HL-60/S4 (cell line): ENCODE data around the gene STMP1.

Experiments used
- in situ Hi-C: fragments of 300-500 bp; cut with MboI; formaldehyde crosslinking; loops from 2 replicates; pipeline ENCODE4 v1.14.3; 2022; ENCODE audit warnings: low sequenced_read_pairs

The STMP1 gene

DNA sequence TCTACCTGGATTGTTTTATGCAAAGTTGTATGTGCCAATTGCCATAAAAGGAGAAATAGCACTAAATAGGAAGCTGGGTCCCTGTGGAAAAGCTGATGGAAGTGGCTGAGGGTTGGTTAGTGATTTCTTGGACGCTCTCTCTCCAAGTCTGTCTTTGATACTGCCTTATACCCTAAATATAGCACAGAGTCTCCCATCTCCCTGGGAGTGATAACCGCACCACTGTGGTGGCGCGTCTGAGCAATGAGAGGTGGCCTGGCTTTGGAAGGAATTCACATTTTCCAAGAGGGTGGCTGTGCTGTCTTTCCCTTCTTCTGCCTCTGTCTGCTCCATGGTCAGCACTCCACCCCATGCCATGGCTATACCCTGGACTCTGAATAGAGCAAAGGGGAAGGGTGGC, 31.2 kb downstream of the STMP1 start:
- in situ Hi-C loops = no loop called here

DNA sequence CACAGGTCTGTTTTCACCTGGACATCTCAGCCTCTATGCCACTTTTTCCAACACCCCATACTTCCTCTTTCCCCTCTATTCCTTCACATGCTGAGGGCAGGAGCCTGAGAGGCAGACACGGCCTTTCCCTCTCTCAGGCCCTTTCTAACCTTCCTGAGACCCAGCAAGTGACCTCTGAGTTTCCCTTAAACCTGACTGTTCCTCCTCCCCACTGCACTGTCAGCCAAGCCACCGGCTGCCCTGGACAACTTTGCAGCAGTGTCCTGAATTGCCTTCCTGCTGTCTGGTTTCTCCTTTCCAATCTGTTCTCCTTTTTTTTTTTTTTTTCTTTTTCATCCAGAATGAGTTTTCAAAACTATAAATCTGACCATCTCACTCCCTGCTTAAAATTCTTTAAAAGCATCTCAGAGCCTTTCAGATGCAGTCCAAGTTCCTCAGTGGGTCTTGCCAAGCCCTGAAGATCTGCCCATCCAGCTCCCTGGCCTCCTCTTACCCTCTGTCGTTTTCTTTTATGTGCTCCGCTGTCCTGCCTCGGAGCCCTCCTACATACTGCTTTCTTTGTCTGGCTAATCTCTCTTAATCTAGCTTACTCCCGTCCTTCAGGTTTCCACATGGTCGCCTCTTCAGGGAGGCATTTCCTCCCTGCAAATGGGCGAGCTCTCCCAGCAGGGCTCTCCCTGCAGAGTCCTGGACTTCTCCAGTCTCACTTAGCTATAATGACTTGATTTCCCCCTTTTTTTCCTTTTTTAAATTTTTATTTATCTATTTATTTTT, 35.1 kb downstream of the STMP1 start:
- in situ Hi-C loops = no loop called here

DNA sequence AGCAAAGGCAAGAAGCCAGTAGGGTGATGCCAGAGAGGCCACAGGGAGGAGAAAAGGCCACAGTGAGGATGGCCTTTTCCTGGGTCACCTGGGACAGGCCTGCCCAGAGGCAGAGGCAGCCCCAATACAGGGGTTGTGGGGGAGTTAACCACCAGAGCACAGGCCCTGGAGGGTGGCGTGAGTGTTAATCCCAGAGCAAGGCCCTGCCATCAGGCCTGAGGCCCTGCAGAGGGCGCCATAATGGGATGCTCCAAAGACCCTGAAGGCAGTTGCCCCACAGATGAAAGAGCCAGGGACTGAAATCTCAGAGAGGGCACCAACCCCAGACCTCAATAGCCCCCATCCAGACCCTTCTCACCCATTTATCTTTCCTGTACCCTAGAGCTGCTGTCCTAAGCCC, 41.8 kb downstream of the STMP1 start:
- in situ Hi-C loops = no loop called here

DNA sequence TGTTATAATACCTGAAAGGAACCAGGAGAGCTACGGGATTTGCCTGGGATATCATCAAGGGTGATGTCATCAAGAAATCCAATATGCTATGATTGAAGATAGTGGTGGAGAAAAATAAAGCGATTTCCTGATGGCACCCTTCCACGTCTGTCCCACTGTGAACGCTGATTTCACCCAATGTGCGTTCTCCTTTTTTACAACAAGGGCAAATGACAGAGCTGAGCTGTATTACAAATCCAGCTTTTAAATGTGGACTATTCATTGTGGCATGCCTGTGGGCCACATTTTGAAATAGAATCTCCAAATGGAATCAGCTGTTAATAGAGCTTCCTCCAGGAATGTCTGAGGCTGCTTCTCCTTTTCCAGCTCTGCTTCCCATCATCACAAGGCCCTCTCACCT, 42.4 kb downstream of the STMP1 start:
- in situ Hi-C loops = no loop called here

DNA sequence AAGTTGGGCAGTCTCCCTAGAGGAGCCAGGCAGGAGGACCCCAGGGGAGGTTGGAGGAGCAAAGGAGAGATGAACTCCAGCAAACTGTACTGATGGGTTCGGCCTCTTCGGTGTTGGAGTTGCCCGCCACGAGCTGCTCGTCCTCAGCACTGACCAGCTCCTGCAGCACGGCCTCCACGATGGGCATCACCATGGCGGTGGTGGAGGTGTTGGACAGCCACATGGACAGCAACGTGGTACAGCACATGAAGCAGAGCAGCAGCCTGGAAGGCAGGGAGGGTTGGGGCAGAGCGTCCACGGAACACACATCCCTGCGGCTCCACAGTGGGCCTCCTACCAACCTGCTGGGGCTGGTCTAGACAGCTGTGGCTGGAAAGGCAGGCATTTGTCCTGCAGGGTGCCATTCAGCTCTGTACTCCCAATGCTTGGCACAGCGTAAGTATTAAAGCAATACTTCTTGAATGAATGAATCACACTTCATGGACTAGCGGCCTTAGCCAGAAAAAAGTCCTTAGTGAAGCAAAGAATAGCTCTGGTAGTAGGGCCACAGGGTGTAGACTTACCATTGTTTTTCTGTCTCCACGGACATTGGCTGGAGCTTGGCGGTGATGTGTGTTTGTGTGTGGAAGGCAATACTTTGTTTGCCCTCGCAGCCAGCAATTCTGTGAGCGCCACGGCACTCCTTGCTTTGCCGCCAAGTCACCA, 43.9 kb downstream of the STMP1 start:
- in situ Hi-C loops = no loop called here

DNA sequence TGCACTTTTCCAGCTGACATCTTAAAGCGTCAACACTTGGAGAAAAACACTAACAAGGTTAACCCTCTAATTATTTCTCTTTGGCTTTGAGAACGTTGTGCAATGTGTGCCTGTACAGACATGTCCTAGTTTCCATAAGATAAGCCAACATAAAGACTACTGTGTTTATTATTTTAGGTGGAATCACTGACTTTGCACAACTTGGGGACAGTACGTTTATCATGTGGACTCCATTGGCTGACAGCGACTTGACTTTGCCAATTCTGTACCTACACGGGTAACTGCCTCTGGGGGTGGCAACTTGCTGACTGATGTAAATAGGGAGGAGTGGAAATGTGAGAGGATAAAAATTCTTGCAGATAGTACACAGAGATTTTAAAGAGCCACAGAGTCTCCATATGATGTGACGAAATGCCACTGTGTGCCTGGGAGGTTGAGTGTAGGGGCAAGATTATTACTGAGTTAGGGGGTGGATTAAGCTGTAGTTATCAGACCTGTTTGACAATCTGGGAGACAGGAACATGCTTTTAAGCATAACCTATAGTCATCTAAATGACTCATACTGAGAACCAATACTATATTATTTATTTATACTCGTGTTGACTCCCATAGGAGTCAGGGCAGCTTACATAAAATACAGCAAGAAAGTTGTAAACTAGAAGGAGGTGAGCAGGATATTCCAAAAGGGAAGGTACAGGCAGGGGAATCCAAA, 44.7 kb downstream of the STMP1 start:
- in situ Hi-C loops = no loop called here

DNA sequence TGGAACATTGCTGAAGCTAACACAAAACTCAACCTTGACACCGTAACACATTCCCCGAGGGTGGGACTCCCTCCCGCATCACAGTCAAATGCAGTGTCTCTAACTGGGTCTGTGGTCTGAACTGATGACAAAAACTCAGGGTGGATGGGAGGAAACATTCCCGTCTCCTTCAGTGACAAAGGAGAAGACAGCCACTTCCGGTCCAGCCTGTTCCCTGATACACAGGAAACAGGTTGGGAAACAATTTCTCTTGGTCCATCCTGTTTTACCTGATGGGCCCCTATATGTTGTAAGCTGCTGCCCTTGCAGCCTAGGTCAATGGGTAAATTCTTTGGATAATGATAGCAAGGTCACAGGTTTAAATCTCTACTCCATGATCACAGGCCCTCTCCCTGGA, 45.3 kb downstream of the STMP1 start:
- in situ Hi-C loops = no loop called here

DNA sequence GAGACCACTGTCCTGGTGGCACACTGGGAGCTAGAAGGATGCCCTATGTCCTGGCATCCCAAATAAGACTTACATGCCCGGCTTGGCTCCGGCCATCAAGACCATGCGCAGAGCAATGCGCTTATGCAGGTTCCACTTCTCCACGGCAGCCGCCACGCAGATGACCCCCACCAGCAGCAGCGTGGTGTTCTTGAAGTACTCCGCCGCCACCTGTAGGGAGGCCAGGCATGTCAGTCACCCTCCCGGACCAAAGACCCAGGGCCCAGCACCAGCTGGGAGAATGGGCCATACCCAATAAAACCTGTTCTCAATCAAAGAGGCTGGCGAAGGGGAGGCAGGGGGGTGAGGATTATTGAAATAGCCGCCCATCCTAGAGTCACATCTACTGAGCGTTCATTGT, 45.7 kb downstream of the STMP1 start:
- in situ Hi-C loops = no loop called here

DNA sequence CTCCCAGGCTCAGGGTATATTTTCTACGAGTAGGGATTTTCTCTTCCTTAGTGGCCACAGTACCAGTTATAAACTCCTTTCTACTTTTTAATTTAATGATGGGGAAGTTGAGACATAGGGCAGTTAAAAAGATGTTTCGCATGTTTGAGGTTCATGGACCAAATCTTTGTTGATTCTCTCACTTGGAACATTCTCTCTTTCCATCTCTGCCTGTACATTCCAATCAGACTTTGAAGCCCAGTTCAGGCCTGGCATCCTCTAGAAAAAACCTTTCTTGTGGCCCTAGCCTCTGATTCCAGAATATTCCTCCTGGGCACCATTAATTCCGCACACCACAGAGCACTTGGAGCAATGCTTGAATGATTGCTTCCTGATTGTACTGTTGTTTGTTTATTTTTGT, 47.2 kb downstream of the STMP1 start:
- in situ Hi-C loops = no loop called here

DNA sequence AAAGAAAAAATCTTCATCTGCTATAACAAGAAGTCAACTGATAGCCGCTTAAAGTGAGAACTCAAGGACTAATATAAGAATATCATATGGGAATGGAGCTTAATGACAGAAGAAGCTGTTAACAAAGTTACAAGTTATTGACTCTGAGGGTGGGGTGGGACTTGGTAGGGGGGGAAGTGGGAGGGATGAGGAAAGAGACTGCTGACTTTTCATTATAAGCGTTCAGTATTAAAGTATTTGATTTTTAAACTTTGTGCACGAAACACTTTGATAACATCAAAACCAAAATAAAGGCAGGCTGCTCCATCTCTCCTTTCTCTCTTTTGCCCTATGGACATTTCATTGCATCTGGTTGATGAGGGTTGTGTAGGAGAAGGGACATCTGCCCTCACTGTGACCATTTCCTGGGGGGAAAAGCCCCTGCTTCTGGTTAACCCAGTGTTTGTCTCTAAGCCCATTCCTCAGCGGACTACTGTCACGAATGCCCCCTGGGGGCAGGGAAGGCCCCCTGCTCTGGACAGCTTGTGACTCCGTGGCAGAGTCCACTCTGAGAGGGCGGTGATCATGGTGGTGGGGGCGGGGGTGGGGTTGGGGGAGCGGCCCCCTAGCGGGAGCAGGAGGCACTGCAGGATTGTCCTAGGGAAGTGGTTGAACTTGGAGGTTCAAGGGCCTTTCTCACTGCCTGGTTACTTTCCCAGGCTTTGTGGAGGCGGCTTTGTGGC, 48.3 kb downstream of the STMP1 start:
- in situ Hi-C loops = no loop called here

DNA sequence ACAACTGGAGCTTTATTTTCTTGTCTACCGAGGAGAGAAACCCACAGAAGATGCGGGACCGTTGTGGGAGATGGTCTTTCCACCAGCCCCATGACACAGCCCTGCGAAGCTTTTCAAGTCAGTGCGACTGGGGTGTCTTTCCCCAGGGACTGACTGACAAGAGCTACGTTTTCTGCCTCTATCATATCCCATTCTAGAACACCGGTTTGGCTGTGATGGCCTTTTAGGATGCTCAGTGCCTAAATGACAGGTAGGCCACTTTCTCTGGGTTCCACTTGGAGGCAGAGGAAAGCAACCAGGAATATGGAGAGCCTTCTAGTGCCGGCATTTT, 48.8 kb downstream of the STMP1 start:
- in situ Hi-C loops = no loop called here

DNA sequence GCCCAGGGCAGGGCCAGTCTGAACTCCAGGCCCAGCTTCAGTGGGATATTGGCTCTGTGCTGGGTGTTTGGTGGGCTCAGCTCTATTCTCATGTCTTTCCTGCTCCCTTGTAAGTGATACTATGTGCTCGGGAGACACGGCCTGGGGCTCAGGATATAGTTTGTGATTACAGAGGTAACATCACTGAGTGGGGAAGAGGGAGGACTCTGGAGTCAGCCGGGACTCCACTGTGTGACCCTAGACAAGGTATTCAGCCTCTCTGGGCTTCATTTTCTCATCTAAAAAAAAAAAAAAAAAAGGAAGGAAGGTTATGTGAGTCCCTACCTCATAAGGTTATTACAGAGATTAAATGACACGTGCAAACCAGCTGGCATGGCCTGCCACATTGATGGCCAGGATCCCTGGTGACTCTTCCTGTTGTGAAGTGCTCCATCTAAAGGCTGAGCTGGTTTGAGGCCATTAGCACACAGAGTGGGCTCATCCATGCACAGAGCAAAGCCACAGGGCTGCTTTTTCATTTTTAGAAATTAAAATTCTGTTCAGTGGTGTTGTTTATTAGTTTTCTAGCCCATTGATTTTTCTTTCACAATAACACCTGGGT, 50.0 kb downstream of the STMP1 start:
- in situ Hi-C loops = no loop called here

DNA sequence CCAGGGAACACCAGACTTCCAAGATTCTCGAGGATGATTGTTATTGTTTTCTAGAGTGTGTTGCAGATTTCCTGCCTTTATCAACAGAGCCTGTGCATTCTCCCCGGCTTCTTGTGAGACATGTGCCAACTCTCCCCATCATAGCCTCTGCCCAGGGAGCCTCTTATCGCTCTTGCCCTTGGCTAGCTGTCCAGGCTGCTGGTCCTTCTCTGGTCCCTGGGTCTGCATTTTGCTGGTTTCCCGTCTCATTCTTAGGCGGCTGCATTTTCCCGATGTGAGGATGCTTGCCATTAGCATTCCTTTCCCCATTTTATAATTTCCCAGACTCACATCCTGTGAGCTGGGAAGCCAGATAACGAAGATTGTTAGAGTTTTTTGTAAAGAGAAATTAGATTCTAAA, 50.5 kb downstream of the STMP1 start:
- in situ Hi-C loops = no loop called here

DNA sequence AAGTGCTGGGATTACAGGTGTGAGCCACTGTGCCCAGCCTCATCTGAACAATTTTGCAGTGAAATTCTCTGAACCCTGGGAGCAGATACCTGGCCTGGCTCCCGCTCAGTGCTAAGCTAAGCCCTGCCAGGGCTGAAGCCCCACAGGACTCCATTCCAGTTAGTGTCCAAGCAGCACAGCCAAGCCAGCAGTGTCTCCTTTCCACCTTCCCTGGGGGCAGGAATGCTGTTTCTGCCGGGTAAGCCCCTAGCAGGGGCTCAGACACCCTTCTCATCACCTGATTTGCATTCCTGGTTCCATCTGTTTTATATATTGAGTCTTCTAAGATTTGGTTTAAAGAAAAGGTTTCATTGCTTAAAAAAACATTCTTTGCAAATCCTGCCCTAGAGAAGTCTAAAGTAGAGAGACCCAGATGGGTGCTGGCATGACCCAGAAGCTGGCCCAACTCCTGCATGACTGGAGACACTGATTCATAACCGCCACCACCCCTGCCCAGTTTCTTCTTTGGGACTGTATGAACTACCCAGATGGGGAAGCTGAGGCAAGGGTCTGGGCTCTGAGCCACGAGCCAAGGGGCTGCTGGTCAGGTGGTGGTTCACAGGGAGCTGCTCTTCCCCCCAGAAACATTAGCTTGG, 51.6 kb downstream of the STMP1 start:
- in situ Hi-C loops = no loop called here

DNA sequence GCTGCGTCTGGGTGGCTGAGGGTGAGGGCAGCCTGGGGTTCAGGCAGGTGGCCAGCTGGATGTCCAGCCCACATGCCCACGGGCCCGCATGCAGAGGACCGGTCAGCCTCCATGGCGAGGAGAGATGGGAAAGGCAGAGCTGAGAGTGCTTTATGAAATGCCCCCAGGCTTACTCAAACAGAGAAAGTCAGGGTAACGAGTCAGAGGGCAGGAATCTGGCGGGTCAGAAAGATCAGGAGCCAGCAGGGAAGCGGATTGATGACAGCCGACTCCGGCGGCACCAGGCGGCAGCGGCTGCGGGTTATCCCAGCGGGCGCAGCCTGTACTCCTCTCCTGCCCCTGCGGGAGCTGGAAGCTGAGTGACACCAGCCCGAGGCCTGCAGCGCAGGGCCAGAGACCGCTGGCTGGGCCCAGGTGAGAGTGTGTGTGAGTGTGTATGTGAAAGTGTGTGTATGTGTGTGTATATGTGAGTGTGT, 52.3 kb downstream of the STMP1 start:
- in situ Hi-C loops = no loop called here

DNA sequence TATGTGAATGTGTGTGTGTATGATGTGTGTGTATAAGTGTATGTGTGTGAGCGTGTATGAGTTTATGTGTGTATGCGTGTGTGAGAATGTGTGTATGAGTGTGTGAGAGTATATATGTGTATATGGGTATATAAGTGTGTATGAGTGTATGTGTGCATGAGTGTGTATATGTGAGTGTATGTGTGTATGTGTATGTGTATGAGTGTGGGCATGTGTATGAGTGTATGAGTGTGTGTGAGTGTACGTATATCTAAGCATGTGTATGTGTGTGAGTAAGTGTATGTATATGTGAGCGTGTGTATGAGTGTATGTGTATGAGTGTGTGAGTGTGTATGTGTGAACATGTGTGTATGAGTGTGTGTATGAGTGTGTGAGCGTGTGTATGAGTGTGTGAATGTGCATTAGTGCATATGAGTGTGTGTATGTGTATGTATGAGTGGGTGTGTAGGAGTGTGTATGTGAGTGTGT, 52.8 kb downstream of the STMP1 start:
- in situ Hi-C loops = no loop called here

DNA sequence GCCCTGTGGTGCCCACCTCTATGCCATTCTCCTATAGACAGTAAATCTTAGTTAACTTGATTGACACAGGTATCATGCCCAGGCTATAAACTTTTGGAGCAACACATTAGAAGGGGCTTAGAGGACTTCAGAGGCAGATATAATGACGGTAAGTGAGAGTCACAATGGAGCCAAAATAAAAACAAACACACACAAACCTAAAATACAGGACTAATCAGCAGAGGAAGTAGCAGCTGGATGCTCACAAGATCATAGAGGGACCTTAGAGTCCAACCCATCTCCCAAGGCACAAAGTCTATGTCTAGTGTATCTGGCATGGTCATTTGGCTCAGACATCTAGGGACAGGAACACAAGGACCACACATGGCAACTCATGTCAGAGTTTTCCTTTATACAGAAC, 53.4 kb downstream of the STMP1 start:
- in situ Hi-C loops = no loop called here

DNA sequence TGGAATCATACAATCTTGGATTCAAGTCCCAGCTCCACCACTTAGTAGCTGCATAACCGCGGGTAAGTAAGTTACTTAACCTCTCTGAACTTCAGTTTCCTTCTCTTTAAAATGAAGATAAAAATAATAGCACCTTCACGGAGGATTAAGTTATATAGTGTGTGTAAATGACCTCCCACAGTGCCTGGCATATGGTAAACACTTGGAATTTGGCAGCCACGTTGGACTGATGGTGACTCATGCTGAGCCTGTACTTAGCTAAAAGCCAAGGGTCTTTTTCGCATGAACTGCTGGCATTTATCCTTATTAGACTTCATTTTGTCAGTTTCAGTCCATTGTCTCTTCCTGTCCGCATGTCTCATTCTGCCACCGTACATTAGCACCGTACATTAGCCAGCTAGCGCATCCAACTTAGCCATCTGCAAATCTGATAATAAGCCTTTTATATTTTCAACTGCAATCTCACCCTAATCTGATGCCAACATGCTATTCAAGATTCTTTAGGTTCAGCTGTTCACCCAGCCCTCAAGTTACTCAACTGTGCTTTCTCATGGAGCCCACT, 54.4 kb downstream of the STMP1 start:
- in situ Hi-C loops = no loop called here

DNA sequence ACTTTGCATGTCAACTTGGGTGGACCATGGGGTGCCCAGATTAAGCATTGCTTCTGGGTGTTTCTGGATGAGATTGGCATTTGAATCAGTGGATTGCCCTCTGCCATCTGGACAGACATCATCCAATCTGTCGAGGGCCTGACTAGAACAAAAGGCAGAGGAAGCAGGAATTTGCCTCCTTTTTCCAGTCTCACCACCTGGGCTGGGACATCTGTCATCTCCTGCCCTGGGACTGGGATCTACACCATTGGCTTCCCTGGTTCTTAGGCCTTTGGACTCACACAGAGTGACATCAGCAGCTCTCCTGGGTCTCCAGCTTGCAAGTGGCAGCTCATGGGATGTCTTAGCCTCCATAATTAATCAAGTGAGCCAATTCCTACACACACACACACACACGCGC, 55.4 kb downstream of the STMP1 start:
- in situ Hi-C loops = no loop called here

DNA sequence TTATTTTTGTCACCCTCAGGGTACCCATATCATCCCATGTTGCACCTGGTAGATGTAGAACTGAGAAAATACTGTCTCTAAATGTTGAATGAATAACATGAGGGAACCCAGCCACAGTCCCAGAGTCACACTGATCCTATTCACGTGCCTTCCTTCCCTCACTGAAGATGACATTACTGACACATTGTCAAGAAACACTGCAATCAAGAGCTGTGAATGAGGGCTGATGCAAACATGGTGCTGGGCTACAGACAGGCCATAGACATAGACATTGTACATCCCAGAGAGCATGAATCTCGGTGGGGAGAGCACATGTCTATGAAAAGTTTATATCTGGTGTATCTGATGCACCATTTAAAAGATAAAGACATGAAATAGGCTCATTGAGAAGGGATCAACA, 55.9 kb downstream of the STMP1 start:
- in situ Hi-C loops = no loop called here
